Stomach smooth muscle (tissue), 2 donors: ENCODE measurements around the gene TRPV4.

ENCODE experiments used
- H3K27ac ChIP-seq: one replicate; pipeline ENCODE4 v1.7.0; 2013; ENCODE audit warnings: mild to moderate bottlenecking, low read length, inconsistent platforms
- H3K27me3 ChIP-seq, 2 donors: one replicate each; pipeline ENCODE4 v1.7.0; 2013; ENCODE audit warnings: low read length in 2 of 2; ENCODE audit not compliant: insufficient read depth in 2 of 2, control insufficient read depth in 1 of 2
- H3K36me3 ChIP-seq, 2 donors: one replicate each; pipeline ENCODE4 v1.7.0; 2013; ENCODE audit warnings: low read length in 2 of 2; ENCODE audit not compliant: control insufficient read depth in 2 of 2, insufficient read depth in 2 of 2
- H3K4me1 ChIP-seq: one replicate; pipeline ENCODE4 v1.7.0; 2013; ENCODE audit warnings: low read length; ENCODE audit not compliant: control insufficient read depth, insufficient read depth
- H3K4me3 ChIP-seq, 2 donors: one replicate each; pipeline ENCODE4 v1.7.0; 2013; ENCODE audit warnings: low read length in 2 of 2
- H3K9ac ChIP-seq, 2 donors: one replicate each; pipeline ENCODE4 v1.7.0; 2013; ENCODE audit warnings: low read length in 2 of 2, mild to moderate bottlenecking in 1 of 2
- H3K9me3 ChIP-seq, 2 donors: one replicate each; pipeline ENCODE4 v1.7.0; 2013; ENCODE audit warnings: low read length in 2 of 2; ENCODE audit not compliant: control insufficient read depth in 2 of 2
- donor health status: healthy.
- donor health status: Pancreatic carcinoma.

The TRPV4 gene

GRCh38 chr12:109840305-109841074 is 7.3 kb upstream of the TRPV4 start:
- Histone ChIP-seq H3K27ac (no peak overlapping the region), H3K9ac (no peak overlapping the region), H3K4me3 (no peak overlapping the region), H3K36me3 (no peaks in the 10 kb centered on the region), H3K4me1 (peaks cover 4% of the 10 kb centered on the region), H3K27me3 (no peaks in the 10 kb centered on the region), H3K9me3 (no peaks in the 10 kb centered on the region)

- H3K4me3 ChIP-seq: no peak overlapping the region
- no peak overlapping the region for H3K9ac ChIP-seq
- H3K9me3 ChIP-seq: no peaks in the 10 kb centered on the region
- H3K27me3 ChIP-seq: peaks cover 0 to 2% of the 10 kb centered on the region in 2 donors
- no peak overlapping the region for H3K27ac ChIP-seq
- H3K36me3 ChIP-seq: no peaks in the 10 kb centered on the region
- H3K4me1 ChIP-seq: no peaks in the 10 kb centered on the region
Measured at GRCh38 chr12:109839444-109839843, 6.2 kb upstream of the TRPV4 start.

- H3K27me3 ChIP-seq: peaks cover 13 to 14% of the 10 kb centered on the region in 2 donors
- no peak overlapping the region for H3K27ac ChIP-seq
- no peaks in the 10 kb centered on the region for H3K36me3 ChIP-seq
- H3K4me1 ChIP-seq: peaks cover 8% of the 10 kb centered on the region
- H3K9ac ChIP-seq: no peak overlapping the region
- H3K4me3 ChIP-seq: no peak overlapping the region
- H3K9me3 ChIP-seq: no peaks in the 10 kb centered on the region
Measured at GRCh38 chr12:109836916-109837315, 3.7 kb upstream of the TRPV4 start.

- H3K9me3 ChIP-seq: no peaks in the 10 kb centered on the region
- no peak overlapping the region for H3K4me3 ChIP-seq
- no peak overlapping the region for H3K9ac ChIP-seq
- H3K27me3 ChIP-seq: peaks cover 21 to 22% of the 10 kb centered on the region in 2 donors
- peaks cover 8% of the 10 kb centered on the region for H3K4me1 ChIP-seq
- no peaks in the 10 kb centered on the region for H3K36me3 ChIP-seq
- no peak overlapping the region for H3K27ac ChIP-seq
Measured at GRCh38 chr12:109835827-109836226, 2.6 kb upstream of the TRPV4 start.

- Histone ChIP-seq H3K27ac (no peak overlapping the region), H3K27me3 (peaks cover 27 to 28% of the 10 kb centered on the region in 2 donors), H3K4me1 (peaks cover 11% of the 10 kb centered on the region), H3K36me3 (no peaks in the 10 kb centered on the region), H3K9ac (no peak overlapping the region), H3K4me3 (peak overlapping the region in 1 of 2 donors; percentile 58), H3K9me3 (no peaks in the 10 kb centered on the region)
Measured at GRCh38 chr12:109832541-109833306, 474 bp downstream of the TRPV4 start.

- H3K27me3 ChIP-seq: peaks cover 27 to 28% of the 10 kb centered on the region in 2 donors
- H3K9ac ChIP-seq: no peak overlapping the region
- no peaks in the 10 kb centered on the region for H3K36me3 ChIP-seq
- no peak overlapping the region for H3K27ac ChIP-seq
- H3K4me1 ChIP-seq: peaks cover 11% of the 10 kb centered on the region
- no peak overlapping the region for H3K4me3 ChIP-seq
- no peaks in the 10 kb centered on the region for H3K9me3 ChIP-seq
Measured at GRCh38 chr12:109831929-109832328, 1.3 kb downstream of the TRPV4 start.

- no peak overlapping the region for H3K4me3 ChIP-seq
- H3K9ac ChIP-seq: no peak overlapping the region
- no peaks in the 10 kb centered on the region for H3K9me3 ChIP-seq
- peaks cover 11% of the 10 kb centered on the region for H3K4me1 ChIP-seq
- H3K36me3 ChIP-seq: no peaks in the 10 kb centered on the region
- no peak overlapping the region for H3K27ac ChIP-seq
- H3K27me3 ChIP-seq: peaks cover 27 to 28% of the 10 kb centered on the region in 2 donors
Measured at GRCh38 chr12:109831365-109831764, 1.8 kb downstream of the TRPV4 start.

GRCh38 chr12:109830718-109831117 is 2.5 kb downstream of the TRPV4 start:
- H3K27ac ChIP-seq: no peak overlapping the region
- H3K27me3 ChIP-seq: peaks cover 27 to 28% of the 10 kb centered on the region in 2 donors
- H3K9ac ChIP-seq: no peak overlapping the region
- no peak overlapping the region for H3K4me3 ChIP-seq
- H3K9me3 ChIP-seq: no peaks in the 10 kb centered on the region
- peaks cover 11% of the 10 kb centered on the region for H3K4me1 ChIP-seq
- no peaks in the 10 kb centered on the region for H3K36me3 ChIP-seq

GRCh38 chr12:109830267-109830666 is 2.9 kb downstream of the TRPV4 start:
- Histone ChIP-seq H3K4me1 (peaks cover 11% of the 10 kb centered on the region), H3K9ac (no peak overlapping the region), H3K27ac (no peak overlapping the region), H3K4me3 (no peak overlapping the region), H3K27me3 (peaks cover 27 to 28% of the 10 kb centered on the region in 2 donors), H3K36me3 (no peaks in the 10 kb centered on the region), H3K9me3 (no peaks in the 10 kb centered on the region)

GRCh38 chr12:109829667-109830066 is 3.5 kb downstream of the TRPV4 start:
- no peak overlapping the region for H3K27ac ChIP-seq

More at GRCh38 chr12:109829667-109830066, 3.5 kb downstream of the TRPV4 start:
- Histone ChIP-seq H3K4me1 (peaks cover 11% of the 10 kb centered on the region), H3K9me3 (no peaks in the 10 kb centered on the region), H3K27me3 (peaks cover 27 to 28% of the 10 kb centered on the region in 2 donors), H3K9ac (no peak overlapping the region), H3K36me3 (no peaks in the 10 kb centered on the region), H3K4me3 (no peak overlapping the region)
